ENCODE measurements around the gene PRKRIP1.
"Not testable (repeated sequence)": the region's sequence is repeated elsewhere in the genome, so short reads cannot be mapped to it uniquely, and the experiment has no call there.

Gene PRKRIP1

DNA sequence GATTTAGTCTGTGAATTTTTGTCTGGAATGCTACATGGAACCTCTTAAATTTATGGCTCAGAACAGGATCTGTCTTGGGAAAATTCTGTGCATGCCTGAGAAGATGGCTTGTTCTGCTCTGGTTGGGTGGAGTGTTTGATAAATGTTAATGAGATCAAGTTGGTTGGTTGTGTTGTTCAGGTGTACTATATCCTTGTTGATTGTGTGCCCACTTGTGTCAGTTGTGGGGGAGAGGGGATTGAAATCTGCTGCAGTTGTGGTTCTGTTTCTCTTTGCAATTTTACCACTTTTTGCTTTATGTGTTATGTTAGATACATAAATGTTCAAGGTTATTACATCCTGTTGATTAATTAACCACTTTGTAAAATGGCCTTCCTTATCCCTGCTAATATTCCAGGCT is 26.1 kb upstream of the PRKRIP1 start:
- not testable (repeated sequence) for H3K27me3 ChIP-seq (ENCODE audit: control insufficient read depth, low read length); H3K9me3 ChIP-seq (ENCODE audit: control insufficient read depth, insufficient read depth, low read length); H3K4me3 ChIP-seq (ENCODE audit: low read length); H3K9me2 ChIP-seq (replicated peaks; ENCODE audit: control insufficient read depth, low read length); H4K20me1 ChIP-seq (ENCODE audit: control insufficient read depth, insufficient read depth, low read depth, low read length); H3K4me1 ChIP-seq (ENCODE audit: control insufficient read depth, low read length); H3K27ac ChIP-seq (ENCODE audit: low read depth, low read length); H3F3A ChIP-seq (ENCODE audit: control insufficient read depth, insufficient read depth); H3K4me2 ChIP-seq (ENCODE audit: low read length)
- H3K36me3 ChIP-seq (ENCODE audit: control insufficient read depth, low read length): peaks cover 55% of the 10 kb centered on the region
- peaks cover 74% of the 10 kb centered on the region for H3K79me2 ChIP-seq (ENCODE audit: control insufficient read depth, low read length)

DNA sequence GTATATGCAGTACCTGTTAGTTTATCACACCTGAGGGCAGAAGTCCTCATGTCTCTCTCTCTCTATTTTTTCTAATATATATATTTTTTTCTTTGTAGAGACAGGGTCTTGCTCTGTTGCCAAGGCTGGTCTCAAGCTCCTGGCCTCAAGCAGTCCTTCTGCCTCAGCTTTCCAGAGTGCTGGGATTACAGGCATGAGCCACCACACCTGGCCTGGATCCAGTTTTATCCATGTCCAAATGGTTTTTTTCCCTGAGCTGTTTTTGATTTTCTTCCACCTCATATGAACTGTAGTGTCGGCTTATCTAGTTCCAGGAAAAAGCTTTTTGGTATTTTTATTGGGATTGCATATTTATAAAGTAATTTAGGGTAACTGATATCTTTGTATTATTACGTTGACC is 23.4 kb upstream of the PRKRIP1 start:
- H3K27ac ChIP-seq (ENCODE audit: low read depth, low read length); H3K4me3 ChIP-seq (ENCODE audit: low read length); H4K20me1 ChIP-seq (ENCODE audit: control insufficient read depth, insufficient read depth, low read depth, low read length); H3K4me1 ChIP-seq (ENCODE audit: control insufficient read depth, low read length); H3K4me2 ChIP-seq (ENCODE audit: low read length); H3K9me3 ChIP-seq (ENCODE audit: control insufficient read depth, insufficient read depth, low read length); H3K27me3 ChIP-seq (ENCODE audit: control insufficient read depth, low read length); H3K9me2 ChIP-seq (replicated peaks; ENCODE audit: control insufficient read depth, low read length); H3F3A ChIP-seq (ENCODE audit: control insufficient read depth, insufficient read depth): not testable (repeated sequence)
- Histone ChIP-seq H3K36me3 (ENCODE audit: control insufficient read depth, low read length) (peaks cover 60% of the 10 kb centered on the region), H3K79me2 (ENCODE audit: control insufficient read depth, low read length) (peaks cover 58% of the 10 kb centered on the region)

DNA sequence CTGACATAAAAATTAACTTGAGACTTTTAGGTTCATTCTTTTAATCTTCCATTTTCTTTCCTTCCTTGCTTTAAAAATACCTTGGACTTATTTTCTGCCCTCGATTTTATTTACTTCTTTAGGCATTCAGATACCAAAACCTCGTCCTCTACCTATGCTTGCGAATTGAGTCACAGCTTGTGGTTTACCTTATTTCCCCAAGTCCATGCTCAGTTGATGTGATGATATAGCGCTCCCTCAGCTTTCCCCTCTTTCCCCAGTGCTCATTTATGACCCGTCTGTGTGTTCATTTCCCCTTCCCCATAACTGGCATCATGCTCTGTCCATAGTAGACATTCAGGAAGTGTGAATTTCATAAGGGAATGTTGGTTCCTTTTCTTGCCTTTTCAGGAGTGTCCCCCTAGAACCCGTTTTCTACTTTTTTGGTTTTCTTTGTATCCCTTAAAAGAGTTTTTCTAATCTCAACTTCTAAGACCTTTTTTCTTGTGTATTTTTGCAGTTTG is 19.1 kb upstream of the PRKRIP1 start:
- TF ChIP-seq, protein P1, sequence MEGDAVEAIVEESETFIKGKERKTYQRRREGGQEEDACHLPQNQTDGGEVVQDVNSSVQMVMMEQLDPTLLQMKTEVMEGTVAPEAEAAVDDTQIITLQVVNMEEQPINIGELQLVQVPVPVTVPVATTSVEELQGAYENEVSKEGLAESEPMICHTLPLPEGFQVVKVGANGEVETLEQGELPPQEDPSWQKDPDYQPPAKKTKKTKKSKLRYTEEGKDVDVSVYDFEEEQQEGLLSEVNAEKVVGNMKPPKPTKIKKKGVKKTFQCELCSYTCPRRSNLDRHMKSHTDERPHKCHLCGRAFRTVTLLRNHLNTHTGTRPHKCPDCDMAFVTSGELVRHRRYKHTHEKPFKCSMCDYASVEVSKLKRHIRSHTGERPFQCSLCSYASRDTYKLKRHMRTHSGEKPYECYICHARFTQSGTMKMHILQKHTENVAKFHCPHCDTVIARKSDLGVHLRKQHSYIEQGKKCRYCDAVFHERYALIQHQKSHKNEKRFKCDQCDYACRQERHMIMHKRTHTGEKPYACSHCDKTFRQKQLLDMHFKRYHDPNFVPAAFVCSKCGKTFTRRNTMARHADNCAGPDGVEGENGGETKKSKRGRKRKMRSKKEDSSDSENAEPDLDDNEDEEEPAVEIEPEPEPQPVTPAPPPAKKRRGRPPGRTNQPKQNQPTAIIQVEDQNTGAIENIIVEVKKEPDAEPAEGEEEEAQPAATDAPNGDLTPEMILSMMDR (IDR thresholded peaks at IDR 0.05; ENCODE audit: low read depth, low read length, poor library complexity, severe bottlenecking): no peak
- TF ChIP-seq EZH2phosphoT487 (IDR thresholded peaks at IDR 0.05; ENCODE audit: borderline replicate concordance, low read length): no peak
- Histone ChIP-seq H3K27ac (ENCODE audit: low read depth, low read length) (no peak overlapping the region), H3K4me3 (ENCODE audit: low read length) (no peak overlapping the region), H3K27me3 (ENCODE audit: control insufficient read depth, low read length) (no peaks in the 10 kb centered on the region), H3F3A (ENCODE audit: control insufficient read depth, insufficient read depth) (peaks cover 18% of the 10 kb centered on the region), H3K4me1 (ENCODE audit: control insufficient read depth, low read length) (no peaks in the 10 kb centered on the region), H3K36me3 (ENCODE audit: control insufficient read depth, low read length) (peaks cover 80% of the 10 kb centered on the region), H4K20me1 (ENCODE audit: control insufficient read depth, insufficient read depth, low read depth, low read length) (peaks cover 8% of the 10 kb centered on the region; the same call in 1 of the 2 replicates), H3K4me2 (ENCODE audit: low read length) (no peak overlapping the region), H3K79me2 (ENCODE audit: control insufficient read depth, low read length) (peaks cover 31% of the 10 kb centered on the region), H3K9me3 (ENCODE audit: control insufficient read depth, insufficient read depth, low read length) (no peaks in the 10 kb centered on the region), H3K9me2 (replicated peaks; ENCODE audit: control insufficient read depth, low read length) (no peaks in the 10 kb centered on the region)

DNA sequence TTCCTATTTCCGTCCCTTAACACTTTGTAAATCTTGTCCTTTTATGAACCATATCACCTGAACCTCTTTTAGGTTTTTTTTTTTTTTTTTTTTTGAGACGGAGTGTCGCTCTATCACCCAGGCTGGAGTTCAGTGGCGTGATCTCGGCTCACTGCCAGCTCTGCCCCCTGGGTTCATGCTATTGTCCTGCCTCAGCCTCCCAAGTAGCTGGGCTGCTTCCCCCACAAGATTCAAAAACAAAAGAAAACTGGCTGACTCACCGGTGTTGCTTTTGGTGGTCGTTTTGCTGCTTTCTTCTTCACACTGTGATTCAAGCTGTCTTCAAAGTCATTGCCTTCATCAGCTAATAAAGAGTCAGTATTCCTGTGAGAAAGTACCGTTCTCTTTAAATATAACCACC is 15.3 kb upstream of the PRKRIP1 start:
- H3K4me2 ChIP-seq (ENCODE audit: low read length); H4K20me1 ChIP-seq (ENCODE audit: control insufficient read depth, insufficient read depth, low read depth, low read length); H3K27ac ChIP-seq (ENCODE audit: low read depth, low read length); H3K4me1 ChIP-seq (ENCODE audit: control insufficient read depth, low read length); H3K9me2 ChIP-seq (replicated peaks; ENCODE audit: control insufficient read depth, low read length); H3K9me3 ChIP-seq (ENCODE audit: control insufficient read depth, insufficient read depth, low read length); H3K4me3 ChIP-seq (ENCODE audit: low read length); H3K27me3 ChIP-seq (ENCODE audit: control insufficient read depth, low read length): not testable (repeated sequence)
- Histone ChIP-seq H3K79me2 (ENCODE audit: control insufficient read depth, low read length) (peaks cover 12% of the 10 kb centered on the region), H3K36me3 (ENCODE audit: control insufficient read depth, low read length) (peaks cover 78% of the 10 kb centered on the region), H3F3A (ENCODE audit: control insufficient read depth, insufficient read depth) (peaks cover 30% of the 10 kb centered on the region)

DNA sequence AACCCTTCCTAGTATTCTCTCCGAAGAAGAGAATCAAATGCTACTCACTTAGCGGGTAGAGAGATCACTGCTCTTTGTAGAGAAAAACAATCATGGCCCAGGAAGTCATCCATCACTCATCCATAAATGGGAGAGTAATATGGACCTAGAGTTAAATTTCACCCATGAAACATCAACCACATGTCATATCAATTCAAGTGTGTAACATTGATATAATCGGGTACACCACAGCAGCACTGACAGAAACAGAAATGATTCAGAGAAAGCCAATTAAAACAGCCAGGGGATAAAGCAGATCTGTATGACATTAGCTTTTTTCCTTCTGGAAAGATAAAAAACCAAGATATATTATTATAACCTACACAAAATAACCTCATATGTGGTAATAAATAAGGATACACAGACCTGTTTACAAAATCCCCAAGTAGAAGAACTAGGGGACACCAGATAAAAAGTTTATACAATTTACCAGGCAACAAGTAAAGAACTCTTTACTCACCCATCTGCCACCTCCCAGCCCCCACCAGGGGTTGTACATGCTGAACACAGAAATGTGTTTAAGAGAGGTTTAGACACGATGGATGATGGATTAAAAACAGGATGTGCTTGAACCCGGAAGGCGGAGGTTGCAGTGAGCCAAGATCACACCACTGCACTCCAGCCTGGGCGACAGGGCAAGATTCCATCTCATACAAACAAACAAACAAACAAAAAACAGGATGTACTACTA is 14.3 kb upstream of the PRKRIP1 start:
- H3K4me3 ChIP-seq (ENCODE audit: low read length); H3K27ac ChIP-seq (ENCODE audit: low read depth, low read length); H4K20me1 ChIP-seq (ENCODE audit: control insufficient read depth, insufficient read depth, low read depth, low read length): not testable (repeated sequence)

More for the DNA sequence above, 14.3 kb upstream of the PRKRIP1 start:
- not testable (repeated sequence) for H3K4me2 ChIP-seq (ENCODE audit: low read length); H3K27me3 ChIP-seq (ENCODE audit: control insufficient read depth, low read length); H3K9me2 ChIP-seq (replicated peaks; ENCODE audit: control insufficient read depth, low read length); H3K9me3 ChIP-seq (ENCODE audit: control insufficient read depth, insufficient read depth, low read length); H3K4me1 ChIP-seq (ENCODE audit: control insufficient read depth, low read length)
- Histone ChIP-seq H3K36me3 (ENCODE audit: control insufficient read depth, low read length) (peaks cover 82% of the 10 kb centered on the region), H3F3A (ENCODE audit: control insufficient read depth, insufficient read depth) (peaks cover 38% of the 10 kb centered on the region), H3K79me2 (ENCODE audit: control insufficient read depth, low read length) (peaks cover 12% of the 10 kb centered on the region)
